Stomach (tissue), 4 donors: ENCODE data around the gene LACTB.

Experiments used
- CTCF ChIP-seq, 7 experiments: fragments of 450-650 bp in 4 of 7; fragments of 200-600 bp in 3 of 7; sonication (generic) in 3 of 7; IDR thresholded peaks; one replicate each; pipeline ENCODE4 v1.5.1; 2016 to 2019; ENCODE audit warnings: antibody characterized with exemption in 7 of 7, control low read depth in 2 of 7, mild to moderate bottlenecking in 1 of 7
- POLR2A ChIP-seq, 4 donors: fragments of 450-650 bp; IDR thresholded peaks; one replicate each; pipeline ENCODE4 v1.6.1; 2016; ENCODE audit warnings: antibody characterized with exemption in 4 of 4, control low read depth in 2 of 4, mild to moderate bottlenecking in 1 of 4, moderate library complexity in 1 of 4

GRCh38 chr15:63103416-63103815 lies 18.2 kb upstream of the LACTB start:
- TF ChIP-seq CTCF (IDR thresholded peaks at IDR 0.05) (no peak), POLR2A (IDR thresholded peaks at IDR 0.05) (no peak)
